PC-3 (cell line): ENCODE results near the gene DNAAF5. TPM values are rescaled to one million over a fixed set of nuclear protein-coding genes. Genes with fewer than 3 reads are reported as not detected.

Source experiments
- ATAC-seq: fragments of 200-7000 bp; cut with Tn5 transposase; 2 replicates; pipeline ENCODE4 v1.9.1; 2020; ENCODE audit warnings: mild to moderate bottlenecking, moderate library complexity
- BruUV-seq: library from RNA; stranded (reverse); fragments of 400-500 nt; replicated peaks from 2 replicates; lab custom pipeline; 2021; lab: Mats Ljungman, UMichigan
- CTCF ChIA-PET: fragments of 300-600 bp; sonication (Branson Sonifier 250); formaldehyde crosslinking; loops from one replicate; lab custom pipeline; 2022; ENCODE audit warnings: antibody characterized with exemption; lab: Charles Lee
- POLR2A ChIA-PET: fragments of 300-600 bp; sonication (Branson Sonifier 250); formaldehyde crosslinking; loops from one replicate; lab custom pipeline; 2022; ENCODE audit warnings: antibody characterized with exemption; ENCODE audit not compliant: unreplicated experiment; lab: Charles Lee
- DNase-seq: peaks from one replicate; pipeline ENCODE4 v3.0.0-alpha.2; 2015
- H2AFZ ChIP-seq: fragments of 300-600 bp; sonication (generic); 2 replicates; pipeline ENCODE4 v1.6.0; 2016; ENCODE audit warnings: antibody characterized with exemption, low read length
- H3F3A ChIP-seq: fragments of 300-600 bp; sonication (generic); one replicate; pipeline ENCODE4 v1.6.0; 2017; ENCODE audit warnings: antibody characterized with exemption, low read length, control low read depth, mild to moderate bottlenecking; ENCODE audit not compliant: unreplicated experiment
- H3K27ac ChIP-seq: fragments of 300-600 bp; sonication (generic); 2 replicates; pipeline ENCODE4 v1.5.1; 2016; ENCODE audit warnings: mild to moderate bottlenecking, low read length
- H3K27me3 ChIP-seq: fragments of 300-600 bp; sonication (generic); 2 replicates; pipeline ENCODE4 v1.6.1; 2016; ENCODE audit warnings: low read length, mixed read lengths
- H3K36me3 ChIP-seq: fragments of 300-600 bp; sonication (generic); 2 replicates; pipeline ENCODE4 v1.6.1; 2016; ENCODE audit warnings: low read depth, mixed run types, low read length, mixed read lengths
- H3K4me1 ChIP-seq: fragments of 300-600 bp; sonication (generic); 2 replicates; pipeline ENCODE4 v1.5.1; 2016; ENCODE audit warnings: low read length; ENCODE audit not compliant: insufficient read depth
- H3K4me2 ChIP-seq: fragments of 300-600 bp; sonication (generic); 2 replicates; pipeline ENCODE4 v1.6.0; 2016; ENCODE audit warnings: low read length
- H3K4me3 ChIP-seq: fragments of 300-600 bp; sonication (generic); 2 replicates; pipeline ENCODE4 v1.5.1; 2016; ENCODE audit warnings: mild to moderate bottlenecking, low read length, mixed read lengths
- H3K79me2 ChIP-seq: fragments of 300-600 bp; sonication (generic); 2 replicates; pipeline ENCODE4 v1.6.1; 2017; ENCODE audit warnings: low read length, mixed read lengths
- H3K9ac ChIP-seq: fragments of 300-600 bp; sonication (generic); 2 replicates; pipeline ENCODE4 v1.6.0; 2016; ENCODE audit warnings: mild to moderate bottlenecking, low read length
- H3K9me2 ChIP-seq: fragments of 300-600 bp; sonication (generic); replicated peaks from 2 replicates; pipeline ENCODE4 v1.6.1; 2016; ENCODE audit warnings: mixed run types, low read length, mixed read lengths
- H3K9me3 ChIP-seq: fragments of 300-600 bp; sonication (generic); 2 replicates; pipeline ENCODE4 v1.6.1; 2016; ENCODE audit warnings: low read length, mixed read lengths
- H4K20me1 ChIP-seq: fragments of 300-600 bp; sonication (generic); 2 replicates; pipeline ENCODE4 v1.6.1; 2016; ENCODE audit warnings: low read length, mixed read lengths
- EZH2 ChIP-seq: fragments of 300-600 bp; sonication (generic); IDR thresholded peaks from one replicate; pipeline ENCODE4 v1.6.1; 2017; ENCODE audit warnings: antibody characterized with exemption, mild to moderate bottlenecking, low read length; ENCODE audit not compliant: unreplicated experiment
- EZH2phosphoT487 ChIP-seq: fragments of 300-600 bp; sonication (generic); IDR thresholded peaks from 2 replicates; pipeline ENCODE4 v1.6.1; 2018; ENCODE audit warnings: mild to moderate bottlenecking, antibody characterized with exemption, low read length, borderline replicate concordance
- intact Hi-C: fragments of 100-400 bp; cut with micrococcal nuclease; formaldehyde crosslinking; loops from 2 replicates; pipeline ENCODE4 v1.9.0; 2023
- total RNA-seq: library from RNA; depleted of rRNA; stranded (reverse); fragments of >200 nt; gene quantifications from 2 replicates; pipeline ENCODE4 v1.2.3, GENCODE V29; 2014
- TF ChIP-seq, protein P1 (sequence below): fragments of 300-600 bp; sonication (generic); conservative IDR thresholded peaks from 2 replicates; pipeline ENCODE4 v1.5.1; 2017; ENCODE audit warnings: antibody characterized with exemption, low read depth, mild to moderate bottlenecking, low read length

Gene DNAAF5
- total RNA-seq, 1 experiment from 2014 or later: 66.3 TPM

DNA sequence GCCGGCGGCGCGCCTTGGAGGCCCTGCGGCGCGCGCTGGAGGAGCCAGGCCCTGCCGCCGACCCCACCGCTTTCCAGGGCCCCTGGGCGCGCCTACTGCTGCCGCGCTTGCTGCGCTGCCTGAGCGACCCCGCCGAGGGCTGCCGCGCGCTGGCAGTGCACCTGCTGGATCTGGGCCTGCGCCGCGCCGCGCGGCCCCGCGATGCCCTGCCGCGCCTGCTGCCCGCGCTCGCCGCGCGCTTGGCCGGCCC lies 280 bp downstream of the DNAAF5 start:
- Histone ChIP-seq H3K4me1 (peaks cover 22% of the 10 kb centered on the region), H4K20me1 (no peaks in the 10 kb centered on the region), H3K27ac (no peak overlapping the region; the same call in 1 of the 2 replicates), H3K9me3 (0 out of 2 replicates have a peak, but pooled peaks cover 3% of the 10 kb centered on the region), H3K9ac (peak overlapping the region; percentile 83), H3K4me2 (peak overlapping the region; percentile 76; the same call in 1 of the 2 replicates), H3K4me3 (peak overlapping the region; percentile 77), H2AFZ (peak overlapping the region; percentile 64; the same call in 1 of the 2 replicates), H3K36me3 (peaks cover 33% of the 10 kb centered on the region), H3K79me2 (peaks cover 72% of the 10 kb centered on the region), H3K27me3 (no peaks in the 10 kb centered on the region), H3F3A (no peaks in the 10 kb centered on the region), H3K9me2 (no peaks in the 10 kb centered on the region)
- CTCF ChIA-PET: no interaction called here
- intact Hi-C loops: loop anchor here (2.0 to 5.0 kb wide), 2 partner anchors 86 to 209 kb away; partner anchors contain the start of gene PDGFA
- peak; percentile 28; the same call in 1 of the 2 replicates for ATAC-seq
- BruUV-seq: no TSS peak
- no peak for DNase-seq
- POLR2A ChIA-PET: no interaction called here
- TF ChIP-seq, protein P1, sequence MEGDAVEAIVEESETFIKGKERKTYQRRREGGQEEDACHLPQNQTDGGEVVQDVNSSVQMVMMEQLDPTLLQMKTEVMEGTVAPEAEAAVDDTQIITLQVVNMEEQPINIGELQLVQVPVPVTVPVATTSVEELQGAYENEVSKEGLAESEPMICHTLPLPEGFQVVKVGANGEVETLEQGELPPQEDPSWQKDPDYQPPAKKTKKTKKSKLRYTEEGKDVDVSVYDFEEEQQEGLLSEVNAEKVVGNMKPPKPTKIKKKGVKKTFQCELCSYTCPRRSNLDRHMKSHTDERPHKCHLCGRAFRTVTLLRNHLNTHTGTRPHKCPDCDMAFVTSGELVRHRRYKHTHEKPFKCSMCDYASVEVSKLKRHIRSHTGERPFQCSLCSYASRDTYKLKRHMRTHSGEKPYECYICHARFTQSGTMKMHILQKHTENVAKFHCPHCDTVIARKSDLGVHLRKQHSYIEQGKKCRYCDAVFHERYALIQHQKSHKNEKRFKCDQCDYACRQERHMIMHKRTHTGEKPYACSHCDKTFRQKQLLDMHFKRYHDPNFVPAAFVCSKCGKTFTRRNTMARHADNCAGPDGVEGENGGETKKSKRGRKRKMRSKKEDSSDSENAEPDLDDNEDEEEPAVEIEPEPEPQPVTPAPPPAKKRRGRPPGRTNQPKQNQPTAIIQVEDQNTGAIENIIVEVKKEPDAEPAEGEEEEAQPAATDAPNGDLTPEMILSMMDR: no peak
- TF ChIP-seq EZH2phosphoT487 (no peak), EZH2 (no peak)

DNA sequence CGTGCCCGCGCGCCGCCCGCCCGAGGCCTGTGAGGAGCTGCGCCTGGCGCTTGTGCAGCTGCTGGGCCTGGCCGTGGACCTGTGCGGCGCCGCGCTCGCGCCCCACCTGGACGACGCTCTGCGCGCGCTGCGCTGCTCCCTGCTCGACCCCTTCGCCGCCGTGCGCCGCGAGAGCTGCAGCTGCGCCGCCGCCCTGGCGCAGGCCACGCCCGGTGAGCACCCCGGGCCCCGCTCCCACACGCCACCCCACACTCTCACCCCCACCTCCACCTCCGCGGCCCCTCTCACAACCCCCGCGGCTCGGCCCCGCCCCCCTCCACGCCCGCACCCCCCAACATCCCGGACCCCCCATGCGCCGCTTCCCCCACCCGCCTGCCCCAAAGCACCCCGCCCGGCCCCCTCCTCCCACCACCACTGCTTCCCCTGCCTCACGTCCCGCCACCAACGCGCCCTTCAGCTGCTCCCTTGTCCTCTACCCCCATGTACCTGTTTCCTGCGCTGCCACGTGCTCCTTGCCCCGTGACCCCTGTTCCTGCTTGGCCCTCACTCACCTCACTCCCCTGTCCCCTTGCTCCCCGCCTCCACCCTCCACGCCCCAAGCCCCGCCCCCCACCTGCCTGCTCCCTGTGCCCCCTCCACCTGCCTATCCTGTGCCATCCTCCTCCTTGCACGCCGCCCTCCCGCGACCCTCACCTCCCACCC lies 756 bp downstream of the DNAAF5 start, which contains the start of gene PRKAR1B:
Gene PRKAR1B (minus strand): TSS at position 178 of the 702 bp plus-strand sequence. CDS start 15,776 bp downstream, outside the sequence.
- H3K79me2 ChIP-seq: peaks cover 76% of the 10 kb centered on the region
- TF ChIP-seq, protein P1: no peak
- no peak for TF ChIP-seq EZH2
- ChIA-PET POLR2A (interaction anchor here (0.6 kb wide), 1 partner anchor 86 kb away, joined by 4 read pairs; no protein-coding TSS in a partner anchor), CTCF (interaction anchor here (0.6 kb wide), 1 partner anchor 88 kb away, joined by 4 read pairs; no protein-coding TSS in a partner anchor)
- H4K20me1 ChIP-seq: no peaks in the 10 kb centered on the region
- no TSS peak for BruUV-seq
- DNase-seq (peak; percentile 20), ATAC-seq (peak; percentile 64)
- H3K4me1 ChIP-seq: peaks cover 27% of the 10 kb centered on the region
- H3K36me3 ChIP-seq: peaks cover 33% of the 10 kb centered on the region
- peak within 1 kb of the TSS; percentile 91 for H3K4me2 ChIP-seq
- peak within 1 kb of the TSS; percentile 83 for H3K9ac ChIP-seq
- peak within 1 kb of the TSS; percentile 64; the same call in 1 of the 2 replicates for H2AFZ ChIP-seq
- peak within 1 kb of the TSS; percentile 66 for H3K27ac ChIP-seq
- H3K4me3 ChIP-seq: peak within 1 kb of the TSS; percentile 77
- H3K9me3 ChIP-seq: 0 out of 2 replicates have a peak, but pooled peaks cover 3% of the 10 kb centered on the region
- H3K27me3 ChIP-seq: no peaks in the 10 kb centered on the region
- no peaks in the 10 kb centered on the region for H3K9me2 ChIP-seq
- intact Hi-C loops: loop anchor here (2.0 to 5.0 kb wide), 2 partner anchors 86 to 210 kb away; partner anchors contain the start of gene PDGFA
- H3F3A ChIP-seq: no peaks in the 10 kb centered on the region
